Measurements from ENCODE around the gene POLD2. TPM values are rescaled to one million over a fixed set of nuclear protein-coding genes. Genes with fewer than 3 reads are reported as not detected.

Gene POLD2
- total RNA-seq, 6 experiments from 2014 or later, result 36.4 to 73.4 (median 57.3) TPM

DNA sequence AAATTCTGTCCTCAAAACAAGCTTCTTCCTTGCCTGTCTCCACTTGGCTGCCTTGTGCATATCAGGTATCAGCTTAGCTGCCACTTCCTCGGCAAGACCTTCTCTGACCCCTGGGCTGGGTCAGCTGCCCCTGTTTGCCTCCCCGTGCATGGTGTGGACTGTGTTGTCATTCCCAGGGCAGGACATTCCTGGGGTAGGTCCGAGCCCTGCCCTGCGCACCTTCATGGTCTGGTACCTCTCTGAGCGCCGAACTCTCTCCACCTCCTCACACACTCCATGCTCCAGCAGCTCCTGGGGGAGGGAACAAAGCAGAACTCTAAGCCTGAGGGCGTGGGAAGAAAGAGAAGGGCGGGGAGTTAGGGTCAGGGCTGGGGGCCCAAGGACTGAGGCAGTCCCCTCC is 44.8 kb downstream of the POLD2 start:
- Histone ChIP-seq H3K27me3 (no peaks in the 10 kb centered on the region), H3K9me3 (no peaks in the 10 kb centered on the region), H3K36me3 (peaks cover 0 to 21% (median 4%) of the 10 kb centered on the region in 4 donors), H3K4me3 (no peak overlapping the region), H3K27ac (no peak overlapping the region), H3K4me1 (peaks cover 0 to 35% (median 11%) of the 10 kb centered on the region in 4 donors)
- TF ChIP-seq POLR2A (IDR thresholded peaks at IDR 0.05), result no peak
- TF ChIP-seq, protein P1, sequence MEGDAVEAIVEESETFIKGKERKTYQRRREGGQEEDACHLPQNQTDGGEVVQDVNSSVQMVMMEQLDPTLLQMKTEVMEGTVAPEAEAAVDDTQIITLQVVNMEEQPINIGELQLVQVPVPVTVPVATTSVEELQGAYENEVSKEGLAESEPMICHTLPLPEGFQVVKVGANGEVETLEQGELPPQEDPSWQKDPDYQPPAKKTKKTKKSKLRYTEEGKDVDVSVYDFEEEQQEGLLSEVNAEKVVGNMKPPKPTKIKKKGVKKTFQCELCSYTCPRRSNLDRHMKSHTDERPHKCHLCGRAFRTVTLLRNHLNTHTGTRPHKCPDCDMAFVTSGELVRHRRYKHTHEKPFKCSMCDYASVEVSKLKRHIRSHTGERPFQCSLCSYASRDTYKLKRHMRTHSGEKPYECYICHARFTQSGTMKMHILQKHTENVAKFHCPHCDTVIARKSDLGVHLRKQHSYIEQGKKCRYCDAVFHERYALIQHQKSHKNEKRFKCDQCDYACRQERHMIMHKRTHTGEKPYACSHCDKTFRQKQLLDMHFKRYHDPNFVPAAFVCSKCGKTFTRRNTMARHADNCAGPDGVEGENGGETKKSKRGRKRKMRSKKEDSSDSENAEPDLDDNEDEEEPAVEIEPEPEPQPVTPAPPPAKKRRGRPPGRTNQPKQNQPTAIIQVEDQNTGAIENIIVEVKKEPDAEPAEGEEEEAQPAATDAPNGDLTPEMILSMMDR (IDR thresholded peaks at IDR 0.05), result no peak
- WGBS (ENCODE audit: insufficient coverage, low coverage, low lambda C conversion rate, missing lambda C conversion rate), result 91% methylated on average over 5 of the region's 8 CpGs
- intact Hi-C loops (cut with DNase I), result no loop called here
- ATAC-seq, result no peak
- peak in 1 of 3 donors; percentile 39 for DNase-seq

GRCh38 chr7:44077681-44078091 is 45.7 kb downstream of the POLD2 start:
- intact Hi-C loops (cut with DNase I), result no loop called here
- no peak overlapping the region for H3K4me3 ChIP-seq
- no peaks in the 10 kb centered on the region for H3K9me3 ChIP-seq
- no peak for ATAC-seq
- TF ChIP-seq POLR2A (IDR thresholded peaks at IDR 0.05), result no peak
- WGBS (ENCODE audit: insufficient coverage, low coverage, low lambda C conversion rate, missing lambda C conversion rate), result 85% methylated on average over 3 of the region's 5 CpGs
- no peaks in the 10 kb centered on the region for H3K27me3 ChIP-seq
- peak in 1 of 3 donors; percentile 40 for DNase-seq
- no peak overlapping the region for H3K27ac ChIP-seq
- H3K36me3 ChIP-seq, result peaks cover 0 to 27% (median 4%) of the 10 kb centered on the region in 4 donors
- H3K4me1 ChIP-seq, result peaks cover 0 to 43% (median 15%) of the 10 kb centered on the region in 4 donors

DNA sequence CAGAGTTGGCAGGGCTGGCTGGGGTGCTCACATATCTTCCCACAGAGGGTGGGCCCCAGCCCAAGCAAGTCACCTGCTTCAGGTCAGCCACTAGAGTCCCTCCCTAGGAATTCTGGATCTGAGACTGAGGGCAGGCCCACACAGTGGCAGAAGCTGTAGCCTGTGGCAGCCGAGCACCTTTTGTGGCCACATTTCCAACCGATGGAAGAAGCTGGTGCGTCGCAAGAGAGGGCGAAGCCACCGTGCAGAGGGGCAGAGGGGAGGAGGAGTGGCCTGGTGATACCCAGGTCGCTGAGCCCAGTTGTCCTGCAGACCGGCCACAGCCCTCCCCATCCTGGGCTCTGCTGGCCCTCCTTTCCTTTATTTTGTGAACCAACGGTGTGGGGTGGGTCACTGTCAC is 46.3 kb downstream of the POLD2 start:
- no peaks in the 10 kb centered on the region for H3K9me3 ChIP-seq
- no peaks in the 10 kb centered on the region for H3K27me3 ChIP-seq
- H3K27ac ChIP-seq, result peak overlapping the region in 2 of 3 donors; percentile 68 to 74
- peaks cover 0 to 33% (median 4%) of the 10 kb centered on the region in 4 donors for H3K36me3 ChIP-seq
- H3K4me3 ChIP-seq, result no peak overlapping the region
- ATAC-seq (no peak), DNase-seq (no peak)
- intact Hi-C loops (cut with DNase I), result no loop called here
- 71% methylated on average over 1 of the region's 9 CpGs for WGBS (ENCODE audit: insufficient coverage, low coverage, low lambda C conversion rate, missing lambda C conversion rate)
- H3K4me1 ChIP-seq, result peaks cover 0 to 48% (median 17%) of the 10 kb centered on the region in 4 donors
- TF ChIP-seq, protein P1 (IDR thresholded peaks at IDR 0.05), result no peak
- no peak for TF ChIP-seq POLR2A (IDR thresholded peaks at IDR 0.05)

DNA sequence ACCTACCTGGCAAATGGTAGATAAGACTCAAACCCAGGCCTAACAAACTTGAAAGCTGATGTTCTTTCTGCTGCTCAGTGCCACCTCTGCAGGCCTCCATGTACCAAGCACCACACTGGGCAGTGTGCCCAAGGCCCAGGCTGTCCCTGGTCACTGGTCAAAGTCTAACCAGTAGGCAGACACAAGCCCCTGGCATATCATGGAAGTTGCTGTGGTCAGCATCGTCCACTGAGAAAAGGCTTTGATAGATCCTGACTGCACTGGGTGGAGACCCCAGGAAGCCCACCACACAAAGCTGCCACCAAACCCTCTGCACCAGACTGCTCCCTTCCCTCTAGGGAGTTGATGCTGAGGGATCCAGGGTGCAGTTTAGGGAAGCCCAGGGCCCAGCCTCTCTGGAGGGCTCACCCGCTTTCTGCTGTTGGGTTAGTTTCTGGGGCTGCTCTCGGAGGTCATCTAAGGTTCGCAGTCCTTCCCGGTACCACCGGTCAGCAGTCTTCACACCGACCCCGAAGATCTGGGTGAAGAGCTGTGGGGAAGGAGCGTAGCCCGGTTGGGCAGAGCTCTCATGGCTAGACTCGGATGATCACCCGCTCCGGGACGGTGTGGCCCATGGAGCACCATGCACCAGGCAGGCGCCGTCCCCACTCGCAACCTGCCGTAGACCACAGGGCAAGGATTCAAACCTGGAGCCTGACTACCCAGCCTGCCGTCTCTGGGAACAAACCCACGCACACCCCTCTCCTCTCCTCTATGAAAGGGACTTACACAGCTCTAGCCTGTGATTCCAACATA is 47.0 kb downstream of the POLD2 start:
- TF ChIP-seq, protein P1 (IDR thresholded peaks at IDR 0.05), result no peak
- no peak for TF ChIP-seq POLR2A (IDR thresholded peaks at IDR 0.05)
- peak; percentile 75 to 83 (median 81) for ATAC-seq
- Histone ChIP-seq H3K27ac (peak overlapping the region in 2 of 3 donors; percentile 68 to 74), H3K27me3 (no peaks in the 10 kb centered on the region), H3K4me1 (peaks cover 0 to 46% (median 19%) of the 10 kb centered on the region in 4 donors), H3K36me3 (peaks cover 0 to 33% (median 4%) of the 10 kb centered on the region in 4 donors), H3K9me3 (no peaks in the 10 kb centered on the region), H3K4me3 (no peak overlapping the region)
- peak; percentile 90 to 94 (median 92) for DNase-seq
- intact Hi-C loops (cut with DNase I), result no loop called here
- WGBS (ENCODE audit: insufficient coverage, low coverage, low lambda C conversion rate, missing lambda C conversion rate), result 55% methylated on average over 10 of the region's 20 CpGs
